HG03025 (cell line): ENCODE measurements around the gene OR56B4.
"Not testable (repeated sequence)": the region's sequence is repeated elsewhere in the genome, so short reads cannot be mapped to it uniquely, and the experiment has no call there.

Experiments
- ATAC-seq: cut with Tn5 transposase; IDR thresholded peaks from one replicate; pipeline ENCODE4 v1.9.1; 2021; ENCODE audit warnings: mild to moderate bottlenecking, moderate library complexity; ENCODE audit not compliant: unreplicated experiment, low FRiP score

The OR56B4 gene

GRCh38 chr11:6142936-6143335 lies 35.5 kb downstream of the OR56B4 start:
- no peak for ATAC-seq

- ATAC-seq: not testable (repeated sequence)
Measured at GRCh38 chr11:6143737-6144136, 36.3 kb downstream of the OR56B4 start.

GRCh38 chr11:6151117-6151516 lies 43.6 kb downstream of the OR56B4 start:
- no peak for ATAC-seq

- no peak for ATAC-seq
Measured at GRCh38 chr11:6152126-6152525, 44.6 kb downstream of the OR56B4 start.

GRCh38 chr11:6156628-6157359 lies 49.3 kb downstream of the OR56B4 start:
- ATAC-seq: no peak
